ENCODE data around the gene UCN2.
A peak's percentile ranks its signal among the peaks of the same experiment; 100 is the strongest.

UCN2 gene

DNA sequence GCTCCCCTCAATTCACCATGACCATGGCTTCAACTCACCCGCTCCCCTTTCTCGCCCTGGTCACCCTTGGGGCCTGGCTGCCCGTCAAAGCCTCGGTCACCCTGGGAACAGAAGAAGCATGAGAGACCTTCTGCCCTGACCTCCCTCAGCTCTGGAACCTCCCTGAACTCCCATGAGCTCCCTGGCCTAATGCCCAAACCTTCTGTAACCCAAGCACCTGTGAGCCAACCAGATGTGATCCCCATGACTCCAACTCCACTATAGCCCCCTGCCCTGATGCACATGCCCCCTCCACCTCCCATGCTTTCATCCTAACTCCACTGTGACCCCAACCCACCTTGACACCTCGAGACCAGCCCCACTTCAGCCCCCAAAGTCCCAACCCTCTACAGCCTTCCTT, 3.5 kb upstream of the UCN2 start:
- no peak for DNase-seq (ENCODE audit: low read depth, low spot score)
- H3K27me3 ChIP-seq (ENCODE audit: insufficient read depth, insufficient read length): no peaks in the 10 kb centered on the region
- no peaks in the 10 kb centered on the region for H3K9me3 ChIP-seq (ENCODE audit: insufficient read depth, low read length)
- H3K4me1 ChIP-seq (ENCODE audit: insufficient read depth, insufficient read length): peaks cover 20% of the 10 kb centered on the region
- no peak overlapping the region for H3K4me3 ChIP-seq (ENCODE audit: insufficient read length, low read depth)
- peaks cover 95% of the 10 kb centered on the region for H3K36me3 ChIP-seq (ENCODE audit: insufficient read depth, insufficient read length, low read length)
- TF ChIP-seq ZNF274 (IDR thresholded peaks at IDR 0.05; ENCODE audit: low read depth, low read length): no peak
- TF ChIP-seq YY1 (IDR thresholded peaks at IDR 0.05; ENCODE audit: insufficient read depth, insufficient read length): no peak
- no peak for TF ChIP-seq SUZ12 (IDR thresholded peaks at IDR 0.05; ENCODE audit: extremely low read depth, insufficient read depth, insufficient read length)
- no peak overlapping the region for H3K9ac ChIP-seq (ENCODE audit: insufficient read length, low read depth)

GRCh38 chr3:48566401-48566760, 2.8 kb upstream of the UCN2 start:
- Histone ChIP-seq H3K9me3 (ENCODE audit: insufficient read depth, low read length) (no peaks in the 10 kb centered on the region), H3K9ac (ENCODE audit: insufficient read length, low read depth) (no peak overlapping the region), H3K27me3 (ENCODE audit: insufficient read depth, insufficient read length) (no peaks in the 10 kb centered on the region), H3K4me1 (ENCODE audit: insufficient read depth, insufficient read length) (peaks cover 20% of the 10 kb centered on the region), H3K4me3 (ENCODE audit: insufficient read length, low read depth) (no peak overlapping the region), H3K36me3 (ENCODE audit: insufficient read depth, insufficient read length, low read length) (peaks cover 94% of the 10 kb centered on the region)
- no peak for DNase-seq (ENCODE audit: low read depth, low spot score)
- TF ChIP-seq YY1 (IDR thresholded peaks at IDR 0.05; ENCODE audit: insufficient read depth, insufficient read length) (no peak), ZNF274 (IDR thresholded peaks at IDR 0.05; ENCODE audit: low read depth, low read length) (no peak), SUZ12 (IDR thresholded peaks at IDR 0.05; ENCODE audit: extremely low read depth, insufficient read depth, insufficient read length) (no peak)

DNA sequence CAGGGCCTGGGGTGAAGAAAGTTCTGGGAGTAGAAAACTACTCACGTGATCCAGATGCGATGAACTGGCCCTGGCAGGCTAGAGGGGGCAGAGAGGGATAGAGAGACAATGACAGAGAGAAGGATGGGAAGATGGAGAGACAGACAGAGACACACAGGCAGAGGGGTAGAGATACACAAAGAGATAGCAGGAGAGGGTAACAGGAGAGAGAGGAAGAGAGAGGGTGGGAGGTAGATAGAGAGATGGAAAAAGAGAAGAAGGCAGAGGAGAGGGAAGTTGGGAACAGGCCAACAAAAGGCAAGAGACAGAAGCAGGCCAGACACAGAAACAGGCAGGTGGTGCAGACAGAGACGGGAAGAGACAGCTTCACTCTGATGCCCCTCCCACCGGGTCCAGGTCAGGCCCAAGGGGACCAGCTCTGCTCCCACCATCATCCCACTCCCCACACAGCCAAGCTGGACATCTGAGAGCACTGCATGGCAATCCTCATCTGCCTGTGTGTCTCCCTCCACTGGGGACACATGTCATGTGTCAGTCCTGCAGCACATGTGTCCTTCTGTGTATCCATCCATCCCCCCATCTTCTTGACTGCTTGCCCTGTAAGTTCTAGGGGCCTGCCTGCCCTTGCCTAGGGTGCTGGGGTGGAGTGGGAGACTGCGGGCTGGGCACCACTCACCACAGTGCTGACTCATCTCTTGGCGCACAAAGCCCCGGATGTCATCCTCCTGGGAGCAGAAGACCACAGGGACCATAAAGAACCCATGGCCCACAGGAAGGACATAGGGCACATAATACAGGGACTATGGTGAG, 2.2 kb upstream of the UCN2 start:
- no peak for DNase-seq (ENCODE audit: low read depth, low spot score)
- Histone ChIP-seq H3K4me1 (ENCODE audit: insufficient read depth, insufficient read length) (peaks cover 24% of the 10 kb centered on the region), H3K36me3 (ENCODE audit: insufficient read depth, insufficient read length, low read length) (peaks cover 88% of the 10 kb centered on the region), H3K4me3 (ENCODE audit: insufficient read length, low read depth) (no peak overlapping the region), H3K27me3 (ENCODE audit: insufficient read depth, insufficient read length) (no peaks in the 10 kb centered on the region), H3K9ac (ENCODE audit: insufficient read length, low read depth) (no peak overlapping the region), H3K9me3 (ENCODE audit: insufficient read depth, low read length) (no peaks in the 10 kb centered on the region)
- TF ChIP-seq ZNF274 (IDR thresholded peaks at IDR 0.05; ENCODE audit: low read depth, low read length) (no peak), YY1 (IDR thresholded peaks at IDR 0.05; ENCODE audit: insufficient read depth, insufficient read length) (no peak), SUZ12 (IDR thresholded peaks at IDR 0.05; ENCODE audit: extremely low read depth, insufficient read depth, insufficient read length) (no peak)

DNA sequence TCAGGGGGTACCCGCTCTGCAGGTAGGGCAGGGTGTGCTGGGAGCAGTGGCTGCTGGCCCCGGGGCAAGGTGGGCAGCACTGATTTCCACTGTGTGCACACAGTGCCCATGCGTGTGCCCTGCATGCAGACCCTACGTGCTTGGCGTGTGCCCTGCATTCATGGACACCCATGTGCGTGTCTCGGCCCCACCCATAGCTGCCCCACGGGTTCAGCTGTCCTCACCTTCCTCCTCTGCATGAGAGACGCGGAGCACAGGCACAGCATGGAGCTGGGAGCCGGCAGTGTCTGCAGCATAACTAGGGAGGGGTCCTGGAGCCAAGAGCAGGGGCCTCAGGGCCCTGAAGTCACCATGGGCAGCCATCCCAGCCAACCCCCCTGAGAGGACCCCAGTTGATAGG, 1.6 kb upstream of the UCN2 start:
- H3K27me3 ChIP-seq (ENCODE audit: insufficient read depth, insufficient read length): no peaks in the 10 kb centered on the region
- no peaks in the 10 kb centered on the region for H3K9me3 ChIP-seq (ENCODE audit: insufficient read depth, low read length)
- no peak overlapping the region for H3K4me3 ChIP-seq (ENCODE audit: insufficient read length, low read depth)
- DNase-seq (ENCODE audit: low read depth, low spot score): no peak
- H3K4me1 ChIP-seq (ENCODE audit: insufficient read depth, insufficient read length): peaks cover 30% of the 10 kb centered on the region
- no peak overlapping the region for H3K9ac ChIP-seq (ENCODE audit: insufficient read length, low read depth)
- TF ChIP-seq SUZ12 (IDR thresholded peaks at IDR 0.05; ENCODE audit: extremely low read depth, insufficient read depth, insufficient read length) (no peak), YY1 (IDR thresholded peaks at IDR 0.05; ENCODE audit: insufficient read depth, insufficient read length) (no peak), ZNF274 (IDR thresholded peaks at IDR 0.05; ENCODE audit: low read depth, low read length) (no peak)
- peaks cover 82% of the 10 kb centered on the region for H3K36me3 ChIP-seq (ENCODE audit: insufficient read depth, insufficient read length, low read length)

DNA sequence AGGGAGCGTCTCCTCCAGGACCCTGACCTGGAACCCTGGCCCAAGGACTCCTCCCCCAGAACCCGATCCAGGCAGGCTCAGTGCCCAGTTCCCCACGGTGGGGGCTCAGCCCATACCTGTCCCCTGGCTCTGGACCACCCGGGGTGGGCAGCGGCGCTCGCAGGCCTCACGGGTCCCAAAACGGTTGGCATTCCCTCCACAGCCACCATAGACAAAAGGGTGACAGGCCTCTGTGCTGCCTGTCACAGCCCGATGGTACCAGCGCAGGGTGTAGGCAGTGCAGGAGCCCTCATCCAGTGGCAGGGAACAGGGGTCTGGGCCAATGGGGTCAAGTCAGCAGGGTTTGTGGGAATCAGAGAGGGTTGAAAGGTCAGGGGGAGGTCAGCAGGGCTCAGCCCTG, 1.1 kb upstream of the UCN2 start:
- Histone ChIP-seq H3K4me3 (ENCODE audit: insufficient read length, low read depth) (no peak overlapping the region), H3K36me3 (ENCODE audit: insufficient read depth, insufficient read length, low read length) (peaks cover 77% of the 10 kb centered on the region), H3K9me3 (ENCODE audit: insufficient read depth, low read length) (no peaks in the 10 kb centered on the region), H3K27me3 (ENCODE audit: insufficient read depth, insufficient read length) (no peaks in the 10 kb centered on the region), H3K4me1 (ENCODE audit: insufficient read depth, insufficient read length) (peaks cover 35% of the 10 kb centered on the region), H3K9ac (ENCODE audit: insufficient read length, low read depth) (peak overlapping the region; percentile 21)
- TF ChIP-seq SUZ12 (IDR thresholded peaks at IDR 0.05; ENCODE audit: extremely low read depth, insufficient read depth, insufficient read length): no peak
- TF ChIP-seq ZNF274 (IDR thresholded peaks at IDR 0.05; ENCODE audit: low read depth, low read length): no peak
- TF ChIP-seq YY1 (IDR thresholded peaks at IDR 0.05; ENCODE audit: insufficient read depth, insufficient read length): no peak
- DNase-seq (ENCODE audit: low read depth, low spot score): no peak

- peaks cover 70% of the 10 kb centered on the region for H3K36me3 ChIP-seq (ENCODE audit: insufficient read depth, insufficient read length, low read length)
- no peak for TF ChIP-seq ZNF274 (IDR thresholded peaks at IDR 0.05; ENCODE audit: low read depth, low read length)
- no peak for TF ChIP-seq SUZ12 (IDR thresholded peaks at IDR 0.05; ENCODE audit: extremely low read depth, insufficient read depth, insufficient read length)
- no peak for TF ChIP-seq YY1 (IDR thresholded peaks at IDR 0.05; ENCODE audit: insufficient read depth, insufficient read length)
- H3K4me1 ChIP-seq (ENCODE audit: insufficient read depth, insufficient read length): peaks cover 35% of the 10 kb centered on the region
- H3K9me3 ChIP-seq (ENCODE audit: insufficient read depth, low read length): no peaks in the 10 kb centered on the region
- H3K4me3 ChIP-seq (ENCODE audit: insufficient read length, low read depth): no peak overlapping the region
- H3K9ac ChIP-seq (ENCODE audit: insufficient read length, low read depth): peak overlapping the region; percentile 16
- DNase-seq (ENCODE audit: low read depth, low spot score): no peak
- no peaks in the 10 kb centered on the region for H3K27me3 ChIP-seq (ENCODE audit: insufficient read depth, insufficient read length)
Measured at GRCh38 chr3:48564022-48564421, 441 bp upstream of the UCN2 start.

DNA sequence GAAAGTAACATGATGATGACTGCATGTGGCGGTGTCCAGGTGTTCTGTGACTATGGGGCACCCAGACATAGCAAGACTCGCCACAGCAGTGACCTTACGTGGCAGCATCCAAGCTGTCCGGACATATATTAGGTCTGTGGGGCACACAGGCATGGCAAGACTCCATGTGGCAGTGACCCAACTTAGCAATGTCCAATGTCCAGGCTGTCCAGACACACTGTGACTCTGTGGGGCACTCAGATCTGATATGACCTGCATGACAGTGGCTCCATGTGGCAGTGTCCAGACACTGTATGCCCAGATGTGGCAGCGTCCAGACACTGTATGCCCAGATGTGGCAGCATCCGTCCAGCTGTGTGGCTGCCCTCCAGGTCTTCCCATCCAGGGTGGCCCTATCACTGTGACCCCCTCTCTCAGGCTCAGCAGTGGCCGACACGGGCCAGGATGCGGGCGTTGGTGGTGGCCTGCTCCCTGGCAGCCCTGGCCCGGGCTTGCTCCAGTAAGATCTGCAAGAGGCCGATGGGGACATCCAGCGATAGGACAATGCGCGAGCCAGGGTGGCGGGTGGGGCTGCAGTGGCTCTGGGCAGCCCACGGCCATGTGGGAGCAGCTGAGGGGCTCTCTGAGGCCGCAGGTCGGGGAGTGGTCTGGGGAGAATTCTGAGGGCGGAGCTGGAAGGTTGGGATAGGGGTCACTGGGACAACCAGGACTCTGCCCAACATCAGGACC, 1.1 kb downstream of the UCN2 start:
- TF ChIP-seq SUZ12 (IDR thresholded peaks at IDR 0.05; ENCODE audit: extremely low read depth, insufficient read depth, insufficient read length): no peak
- no peak for TF ChIP-seq ZNF274 (IDR thresholded peaks at IDR 0.05; ENCODE audit: low read depth, low read length)
- no peak for TF ChIP-seq YY1 (IDR thresholded peaks at IDR 0.05; ENCODE audit: insufficient read depth, insufficient read length)
- H3K4me1 ChIP-seq (ENCODE audit: insufficient read depth, insufficient read length): peaks cover 40% of the 10 kb centered on the region
- DNase-seq (ENCODE audit: low read depth, low spot score): no peak

More for the DNA sequence above, 1.1 kb downstream of the UCN2 start:
- Histone ChIP-seq H3K9me3 (ENCODE audit: insufficient read depth, low read length) (no peaks in the 10 kb centered on the region), H3K27me3 (ENCODE audit: insufficient read depth, insufficient read length) (no peaks in the 10 kb centered on the region), H3K4me3 (ENCODE audit: insufficient read length, low read depth) (no peak overlapping the region), H3K9ac (ENCODE audit: insufficient read length, low read depth) (peak overlapping the region; percentile 42), H3K36me3 (ENCODE audit: insufficient read depth, insufficient read length, low read length) (peaks cover 56% of the 10 kb centered on the region)

Data from NT2/D1 (cell line).